SKM-1 treated with dmso at 0.1 percent for 144 hours (cell line): Measurements from ENCODE around the gene TIPARP.

Source experiments
- DNase-seq: peaks from one replicate; lab custom pipeline; 2025; ENCODE audit not compliant: unreplicated experiment; lab: John Stamatoyannopoulos, UW

TIPARP gene

GRCh38 chr3:156675830-156676767 is 1.7 kb downstream of the TIPARP start:
- peak; percentile 17 for DNase-seq

- DNase-seq: no peak
Measured at GRCh38 chr3:156676768-156677479, 2.5 kb downstream of the TIPARP start.

GRCh38 chr3:156677536-156677935 is 3.1 kb downstream of the TIPARP start:
- DNase-seq: no peak

- no peak for DNase-seq
Measured at GRCh38 chr3:156678197-156678596, 3.8 kb downstream of the TIPARP start.

- no peak for DNase-seq
Measured at GRCh38 chr3:156680243-156680914, 6.0 kb downstream of the TIPARP start.

GRCh38 chr3:156681002-156681401 is 6.6 kb downstream of the TIPARP start:
- DNase-seq: peak; percentile 75

GRCh38 chr3:156682501-156682900 is 8.1 kb downstream of the TIPARP start:
- DNase-seq: no peak

- DNase-seq: no peak
Measured at GRCh38 chr3:156682963-156683362, 8.6 kb downstream of the TIPARP start.

GRCh38 chr3:156685198-156685597 is 10.8 kb downstream of the TIPARP start:
- DNase-seq: no peak

- DNase-seq: no peak
Measured at GRCh38 chr3:156685752-156686151, 11.4 kb downstream of the TIPARP start.

- DNase-seq: no peak
Measured at GRCh38 chr3:156687023-156687422, 12.6 kb downstream of the TIPARP start.

- DNase-seq: no peak
Measured at GRCh38 chr3:156688632-156689452, 14.5 kb downstream of the TIPARP start.

GRCh38 chr3:156689608-156690007 is 15.2 kb downstream of the TIPARP start:
- no peak for DNase-seq

GRCh38 chr3:156691920-156692319 is 17.5 kb downstream of the TIPARP start:
- no peak for DNase-seq

GRCh38 chr3:156693166-156693565 is 18.8 kb downstream of the TIPARP start:
- no peak for DNase-seq

GRCh38 chr3:156694536-156694935 is 20.1 kb downstream of the TIPARP start:
- no peak for DNase-seq

GRCh38 chr3:156702367-156702766 is 28.0 kb downstream of the TIPARP start:
- DNase-seq: peak; percentile 77

- no peak for DNase-seq
Measured at GRCh38 chr3:156704370-156705036, 30.1 kb downstream of the TIPARP start.

GRCh38 chr3:156705761-156706616 is 31.6 kb downstream of the TIPARP start:
- DNase-seq: peak; percentile 67
